AG10803 (cell line): Measurements from ENCODE around the gene UGT1A3.

ENCODE experiments used
- DNase-seq: peaks from one replicate; pipeline ENCODE4 v3.0.0; 2010; ENCODE audit warnings: low read depth
- H3K4me3 ChIP-seq: 2 replicates; pipeline ENCODE4 v1.5.1; 2011; ENCODE audit warnings: mild to moderate bottlenecking, low read length, control low read depth
- CTCF ChIP-seq: conservative IDR thresholded peaks from 2 replicates; pipeline ENCODE4 v1.5.1; 2011; ENCODE audit warnings: mild to moderate bottlenecking, low read length, control low read depth, inconsistent platforms

The UGT1A3 gene

GRCh38 chr2:233813236-233814055, 84.6 kb downstream of the UGT1A3 start:
- TF ChIP-seq CTCF: no peak
- H3K4me3 ChIP-seq: no peak overlapping the region
- no peak for DNase-seq

- no peak for TF ChIP-seq CTCF
- no peak overlapping the region for H3K4me3 ChIP-seq
- DNase-seq: no peak
Observed at GRCh38 chr2:233814056-233814835, 85.4 kb downstream of the UGT1A3 start.

- no peak overlapping the region for H3K4me3 ChIP-seq
- peak; percentile 18 for DNase-seq
Observed at GRCh38 chr2:233815861-233816260, 87.0 kb downstream of the UGT1A3 start.

GRCh38 chr2:233816334-233816733, 87.5 kb downstream of the UGT1A3 start:
- no peak for TF ChIP-seq CTCF

More at GRCh38 chr2:233815861-233816260, 87.0 kb downstream of the UGT1A3 start:
- no peak for TF ChIP-seq CTCF

GRCh38 chr2:233816771-233817170, 87.9 kb downstream of the UGT1A3 start:
- no peak for DNase-seq
- no peak overlapping the region for H3K4me3 ChIP-seq
- TF ChIP-seq CTCF: no peak

More at GRCh38 chr2:233816334-233816733, 87.5 kb downstream of the UGT1A3 start:
- no peak for DNase-seq
- no peak overlapping the region for H3K4me3 ChIP-seq

- no peak for TF ChIP-seq CTCF
- DNase-seq: no peak
- no peak overlapping the region for H3K4me3 ChIP-seq
Observed at GRCh38 chr2:233817361-233817911, 88.6 kb downstream of the UGT1A3 start.
